Hepatic stellate cell (primary cell): ENCODE measurements around the gene EOMES.
"Not testable (repeated sequence)": the region's sequence is repeated elsewhere in the genome, so short reads cannot be mapped to it uniquely, and the experiment has no call there.

Source experiments
- DNase-seq: peaks from one replicate; pipeline ENCODE4 v3.0.0; 2011; ENCODE audit warnings: low spot score

The EOMES gene

GRCh38 chr3:27721717-27722564 is at the start of gene EOMES:
TSS of gene EOMES (minus strand) at chr3:27722323. CDS start at chr3:27722294, 29 bp downstream.
- no peak for DNase-seq

- not testable (repeated sequence) for DNase-seq
Measured at GRCh38 chr3:27770384-27770783, 48.3 kb upstream of the EOMES start.

GRCh38 chr3:27767000-27767399 is 44.9 kb upstream of the EOMES start:
- no peak for DNase-seq

GRCh38 chr3:27758083-27758482 is 36.0 kb upstream of the EOMES start:
- peak; percentile 34 for DNase-seq

GRCh38 chr3:27756877-27757276 is 34.8 kb upstream of the EOMES start:
- no peak for DNase-seq

GRCh38 chr3:27752926-27753325 is 30.8 kb upstream of the EOMES start:
- DNase-seq = no peak

- no peak for DNase-seq
Measured at GRCh38 chr3:27749643-27750042, 27.5 kb upstream of the EOMES start.

- DNase-seq = no peak
Measured at GRCh38 chr3:27746838-27747237, 24.7 kb upstream of the EOMES start.

GRCh38 chr3:27740854-27741253 is 18.7 kb upstream of the EOMES start:
- no peak for DNase-seq

GRCh38 chr3:27737091-27737490 is 15.0 kb upstream of the EOMES start:
- no peak for DNase-seq

GRCh38 chr3:27730774-27731659 is 8.9 kb upstream of the EOMES start:
- DNase-seq = no peak

- DNase-seq = no peak
Measured at GRCh38 chr3:27729748-27730611, 7.9 kb upstream of the EOMES start.

GRCh38 chr3:27729325-27729724 is 7.2 kb upstream of the EOMES start:
- no peak for DNase-seq

GRCh38 chr3:27728195-27729087 is 6.3 kb upstream of the EOMES start:
- DNase-seq = no peak

- DNase-seq = no peak
Measured at GRCh38 chr3:27726240-27726639, 4.1 kb upstream of the EOMES start.

- DNase-seq = no peak
Measured at GRCh38 chr3:27724459-27725197, 2.5 kb upstream of the EOMES start.

GRCh38 chr3:27723815-27724458 is 1.8 kb upstream of the EOMES start:
- DNase-seq = no peak

- DNase-seq = no peak
Measured at GRCh38 chr3:27723456-27723814, 1.3 kb upstream of the EOMES start.

GRCh38 chr3:27723001-27723445 is 900 bp upstream of the EOMES start:
- DNase-seq = no peak
